ENCODE data around the gene DNMBP. TPM values are rescaled to one million over a fixed set of nuclear protein-coding genes. Genes with fewer than 3 reads are reported as not detected.

Gene DNMBP
- total RNA-seq, 2 experiments from 2014 or later = 2.2 to 2.3 TPM

DNA sequence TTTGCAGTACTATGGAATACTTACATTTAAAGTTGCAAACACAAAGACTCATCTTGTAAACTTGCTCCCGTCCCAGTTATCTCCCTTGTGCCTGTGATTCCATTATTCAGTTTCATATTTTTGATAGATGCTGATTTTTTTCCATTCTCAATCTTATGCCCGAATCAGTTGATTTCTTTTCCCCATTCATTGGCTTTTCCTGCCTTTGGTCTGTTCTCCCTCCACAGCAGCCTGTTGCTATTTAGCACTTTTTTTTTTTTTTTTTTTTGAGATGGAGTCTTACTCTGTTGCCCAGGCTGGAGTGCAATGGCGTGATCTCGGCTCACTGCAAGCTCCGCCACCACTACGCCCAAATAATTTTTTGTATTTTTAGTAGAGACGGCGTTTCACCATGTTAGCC, 149.3 kb downstream of the DNMBP start:
- no peak overlapping the region for H3K27ac Mint-ChIP-seq
- no peak overlapping the region for H3K4me3 ChIP-seq (ENCODE audit: low read length)
- CTCF ChIA-PET = interaction anchor here (1.5 kb wide), 1 partner anchor 15 kb away, joined by 6 read pairs; no protein-coding TSS in a partner anchor

DNA sequence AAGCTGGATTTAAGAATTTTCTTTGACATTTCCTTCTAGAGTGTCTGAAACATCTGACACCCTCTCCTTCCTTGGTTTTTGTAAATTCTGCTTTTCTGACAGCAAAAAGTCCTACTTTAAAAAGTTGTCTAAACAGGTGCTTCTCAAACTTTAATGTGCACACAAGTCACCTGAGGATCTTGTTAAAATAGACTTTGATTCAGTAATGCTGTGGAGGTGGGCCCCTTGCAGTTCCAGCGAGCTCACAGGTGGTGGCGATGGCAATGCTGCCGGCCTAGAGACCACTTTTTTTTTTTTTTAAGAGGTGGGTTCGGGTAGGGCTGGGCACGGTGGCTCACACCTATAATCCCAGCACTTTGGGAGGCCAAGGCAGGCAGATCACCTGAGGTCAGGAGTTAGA, 150.2 kb downstream of the DNMBP start:
- POLR2A ChIA-PET = interaction anchor here (0.9 kb wide), 1 partner anchor 11 kb away, joined by 4 read pairs; no protein-coding TSS in a partner anchor
- Histone ChIP-seq H3K4me1 (ENCODE audit: insufficient read depth, low read length) (no peaks in the 10 kb centered on the region), H3K4me3 (ENCODE audit: low read length) (no peak overlapping the region), H3K27me3 (ENCODE audit: control insufficient read depth in 1 of 2, insufficient read depth in 2 of 2, low read length in 2 of 2) (peaks cover 0 to 4% of the 10 kb centered on the region in 2 experiments), H3K9me3 (ENCODE audit: control insufficient read depth in 1 of 2, insufficient read depth in 1 of 2, low read length in 2 of 2) (no peaks in the 10 kb centered on the region), H3K27ac (ENCODE audit: low read depth in 1 of 2, low read length in 2 of 2) (no peak overlapping the region), H3K36me3 (ENCODE audit: insufficient read depth, low read length) (no peaks in the 10 kb centered on the region)
- CTCF ChIA-PET = interaction anchor here (0.6 to 1.5 kb wide), 3 partner anchors 14 to 150 kb away, joined by 3 to 6 read pairs (median 5); partner anchors contain the start of gene DNMBP
- Mint-ChIP-seq H3K4me1 (ENCODE audit: low read depth) (no peaks in the 10 kb centered on the region), H3K36me3 (ENCODE audit: low read depth) (no peaks in the 10 kb centered on the region), H3K27ac (no peak overlapping the region), H3K27me3 (peaks cover 41% of the 10 kb centered on the region), H3K4me3 (no peak overlapping the region), H3K9me3 (no peaks in the 10 kb centered on the region)
- no peak for TF ChIP-seq CTCF (IDR thresholded peaks at IDR 0.05)
- DNase-seq = peak in 2 of 14 experiments; percentile 14 to 23
- intact Hi-C loops (cut with DNase I, micrococcal nuclease) = no loop called here
- ATAC-seq (ENCODE audit: poor library complexity) = no peak

More for the DNA sequence above, 149.3 kb downstream of the DNMBP start:
- intact Hi-C loops (cut with DNase I, micrococcal nuclease) = no loop called here
- Histone ChIP-seq H3K27me3 (ENCODE audit: control insufficient read depth in 1 of 2, insufficient read depth in 2 of 2, low read length in 2 of 2) (peaks cover 0 to 4% of the 10 kb centered on the region in 2 experiments), H3K9me3 (ENCODE audit: control insufficient read depth in 1 of 2, insufficient read depth in 1 of 2, low read length in 2 of 2) (no peaks in the 10 kb centered on the region), H3K4me1 (ENCODE audit: insufficient read depth, low read length) (no peaks in the 10 kb centered on the region), H3K27ac (ENCODE audit: low read depth in 1 of 2, low read length in 2 of 2) (no peak overlapping the region), H3K36me3 (ENCODE audit: insufficient read depth, low read length) (no peaks in the 10 kb centered on the region)
- no peak overlapping the region for H3K4me3 Mint-ChIP-seq
- ATAC-seq (ENCODE audit: poor library complexity) = no peak
- DNase-seq = no peak
- no peak for TF ChIP-seq CTCF (IDR thresholded peaks at IDR 0.05)
- H3K4me1 Mint-ChIP-seq (ENCODE audit: low read depth) = no peaks in the 10 kb centered on the region
- H3K36me3 Mint-ChIP-seq (ENCODE audit: low read depth) = no peaks in the 10 kb centered on the region
- H3K9me3 Mint-ChIP-seq = no peaks in the 10 kb centered on the region
- POLR2A ChIA-PET = no interaction called here
- peaks cover 47% of the 10 kb centered on the region for H3K27me3 Mint-ChIP-seq

GRCh38 chr10:99858849-99859248, 150.9 kb downstream of the DNMBP start:
- H3K4me3 Mint-ChIP-seq = no peak overlapping the region
- no peak overlapping the region for H3K27ac Mint-ChIP-seq
- no peaks in the 10 kb centered on the region for H3K36me3 Mint-ChIP-seq (ENCODE audit: low read depth)
- ChIA-PET POLR2A (no interaction called here), CTCF (interaction anchor here (0.9 to 1.5 kb wide), 2 partner anchors 13 to 151 kb away, joined by 5 to 6 read pairs; partner anchors contain the start of gene DNMBP)
- ATAC-seq (ENCODE audit: poor library complexity) (no peak), DNase-seq (no peak)
- no peaks in the 10 kb centered on the region for H3K9me3 Mint-ChIP-seq
- H3K36me3 ChIP-seq (ENCODE audit: insufficient read depth, low read length) = no peaks in the 10 kb centered on the region
- intact Hi-C loops (cut with DNase I, micrococcal nuclease) = no loop called here
- H3K9me3 ChIP-seq (ENCODE audit: control insufficient read depth in 1 of 2, insufficient read depth in 1 of 2, low read length in 2 of 2) = no peaks in the 10 kb centered on the region
- no peaks in the 10 kb centered on the region for H3K4me1 Mint-ChIP-seq (ENCODE audit: low read depth)
- H3K4me3 ChIP-seq (ENCODE audit: low read length) = no peak overlapping the region
- no peaks in the 10 kb centered on the region for H3K4me1 ChIP-seq (ENCODE audit: insufficient read depth, low read length)
- H3K27me3 ChIP-seq (ENCODE audit: control insufficient read depth in 1 of 2, insufficient read depth in 2 of 2, low read length in 2 of 2) = peaks cover 0 to 4% of the 10 kb centered on the region in 2 experiments
- TF ChIP-seq CTCF (IDR thresholded peaks at IDR 0.05) = no peak
- peaks cover 34% of the 10 kb centered on the region for H3K27me3 Mint-ChIP-seq
- no peak overlapping the region for H3K27ac ChIP-seq (ENCODE audit: low read depth in 1 of 2, low read length in 2 of 2)
